Activated T-cell treated with anti-CD3 and anti-CD28 coated beads, Interleukin-2, amount 50 U/mL, for 1 hour (primary cell): Measurements from ENCODE around the gene XRCC4.
"Not testable (repeated sequence)": the region's sequence is repeated elsewhere in the genome, so short reads cannot be mapped to it uniquely, and the experiment has no call there.

Experiments
- DNase-seq: peaks from one replicate; pipeline ENCODE4 v3.0.0-alpha.2; 2020

The XRCC4 gene

GRCh38 chr5:83197326-83197967, 120.1 kb downstream of the XRCC4 start:
- no peak for DNase-seq

- no peak for DNase-seq
Observed at GRCh38 chr5:83199126-83199525, 121.8 kb downstream of the XRCC4 start.

- no peak for DNase-seq
Observed at GRCh38 chr5:83204651-83205050, 127.3 kb downstream of the XRCC4 start.

GRCh38 chr5:83209963-83210362, 132.6 kb downstream of the XRCC4 start:
- no peak for DNase-seq

- DNase-seq: no peak
Observed at GRCh38 chr5:83219077-83219476, 141.7 kb downstream of the XRCC4 start.

- no peak for DNase-seq
Observed at GRCh38 chr5:83219495-83219894, 142.1 kb downstream of the XRCC4 start.

GRCh38 chr5:83220331-83220730, 143.0 kb downstream of the XRCC4 start:
- DNase-seq: no peak

GRCh38 chr5:83222906-83223305, 145.6 kb downstream of the XRCC4 start:
- DNase-seq: no peak

- no peak for DNase-seq
Observed at GRCh38 chr5:83227611-83228010, 150.3 kb downstream of the XRCC4 start.

GRCh38 chr5:83230511-83230910, 153.2 kb downstream of the XRCC4 start:
- DNase-seq: no peak

- DNase-seq: no peak
Observed at GRCh38 chr5:83244516-83244915, 167.2 kb downstream of the XRCC4 start.

- DNase-seq: no peak
Observed at GRCh38 chr5:83245037-83245436, 167.7 kb downstream of the XRCC4 start.

- DNase-seq: no peak
Observed at GRCh38 chr5:83246071-83246470, 168.7 kb downstream of the XRCC4 start.

GRCh38 chr5:83249156-83249555, 171.8 kb downstream of the XRCC4 start:
- no peak for DNase-seq

GRCh38 chr5:83251849-83252248, 174.5 kb downstream of the XRCC4 start:
- no peak for DNase-seq

GRCh38 chr5:83253720-83254119, 176.4 kb downstream of the XRCC4 start:
- no peak for DNase-seq

- DNase-seq: no peak
Observed at GRCh38 chr5:83255268-83255667, 177.9 kb downstream of the XRCC4 start.

GRCh38 chr5:83256091-83256780, 178.9 kb downstream of the XRCC4 start:
- no peak for DNase-seq

GRCh38 chr5:83257684-83258083, 180.3 kb downstream of the XRCC4 start:
- not testable (repeated sequence) for DNase-seq

GRCh38 chr5:83265318-83265717, 188.0 kb downstream of the XRCC4 start:
- no peak for DNase-seq

- DNase-seq: no peak
Observed at GRCh38 chr5:83270311-83270710, 193.0 kb downstream of the XRCC4 start.

- no peak for DNase-seq
Observed at GRCh38 chr5:83277154-83277553, 199.8 kb downstream of the XRCC4 start.

GRCh38 chr5:83277953-83278352, 200.6 kb downstream of the XRCC4 start:
- no peak for DNase-seq

- no peak for DNase-seq
Observed at GRCh38 chr5:83281176-83281575, 203.8 kb downstream of the XRCC4 start.

GRCh38 chr5:83281658-83282057, 204.3 kb downstream of the XRCC4 start:
- DNase-seq: no peak
